ENCODE results near the gene CTNND2. TPM values are rescaled to one million over a fixed set of nuclear protein-coding genes. Genes with fewer than 3 reads are reported as not detected.

CTNND2 gene
- total and polyA plus RNA-seq, 4 donors: 0.30 to 2.2 (median 0.71) TPM

DNA sequence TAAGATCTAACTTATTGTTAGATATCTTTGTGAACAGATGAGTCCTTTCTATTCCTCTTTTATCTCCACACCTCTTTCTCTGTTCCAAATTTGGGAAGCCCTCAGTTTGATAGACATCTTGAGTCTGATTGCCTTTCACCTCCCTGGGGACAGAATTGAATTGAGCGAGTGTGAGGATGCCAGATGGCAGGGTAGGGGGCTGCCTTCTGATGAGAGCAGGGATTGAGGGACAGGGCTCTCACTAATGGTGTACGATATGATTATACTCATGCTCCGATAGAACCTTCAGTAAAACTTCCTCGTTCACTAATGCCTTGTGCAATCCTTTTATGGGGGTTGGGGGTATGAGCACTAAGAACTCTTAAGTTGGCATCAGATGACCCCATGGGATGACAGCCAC is 971.1 kb downstream of the CTNND2 start:
- H3K4me3 ChIP-seq: no peak overlapping the region
- TF ChIP-seq, protein P1, sequence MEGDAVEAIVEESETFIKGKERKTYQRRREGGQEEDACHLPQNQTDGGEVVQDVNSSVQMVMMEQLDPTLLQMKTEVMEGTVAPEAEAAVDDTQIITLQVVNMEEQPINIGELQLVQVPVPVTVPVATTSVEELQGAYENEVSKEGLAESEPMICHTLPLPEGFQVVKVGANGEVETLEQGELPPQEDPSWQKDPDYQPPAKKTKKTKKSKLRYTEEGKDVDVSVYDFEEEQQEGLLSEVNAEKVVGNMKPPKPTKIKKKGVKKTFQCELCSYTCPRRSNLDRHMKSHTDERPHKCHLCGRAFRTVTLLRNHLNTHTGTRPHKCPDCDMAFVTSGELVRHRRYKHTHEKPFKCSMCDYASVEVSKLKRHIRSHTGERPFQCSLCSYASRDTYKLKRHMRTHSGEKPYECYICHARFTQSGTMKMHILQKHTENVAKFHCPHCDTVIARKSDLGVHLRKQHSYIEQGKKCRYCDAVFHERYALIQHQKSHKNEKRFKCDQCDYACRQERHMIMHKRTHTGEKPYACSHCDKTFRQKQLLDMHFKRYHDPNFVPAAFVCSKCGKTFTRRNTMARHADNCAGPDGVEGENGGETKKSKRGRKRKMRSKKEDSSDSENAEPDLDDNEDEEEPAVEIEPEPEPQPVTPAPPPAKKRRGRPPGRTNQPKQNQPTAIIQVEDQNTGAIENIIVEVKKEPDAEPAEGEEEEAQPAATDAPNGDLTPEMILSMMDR (IDR thresholded peaks at IDR 0.05; ENCODE audit: control extremely low read depth, extremely low read depth): no peak
- no peaks in the 10 kb centered on the region for H3K27me3 ChIP-seq (ENCODE audit: control insufficient read depth in 3 of 3, insufficient read depth in 3 of 3, low read length in 2 of 3)

DNA sequence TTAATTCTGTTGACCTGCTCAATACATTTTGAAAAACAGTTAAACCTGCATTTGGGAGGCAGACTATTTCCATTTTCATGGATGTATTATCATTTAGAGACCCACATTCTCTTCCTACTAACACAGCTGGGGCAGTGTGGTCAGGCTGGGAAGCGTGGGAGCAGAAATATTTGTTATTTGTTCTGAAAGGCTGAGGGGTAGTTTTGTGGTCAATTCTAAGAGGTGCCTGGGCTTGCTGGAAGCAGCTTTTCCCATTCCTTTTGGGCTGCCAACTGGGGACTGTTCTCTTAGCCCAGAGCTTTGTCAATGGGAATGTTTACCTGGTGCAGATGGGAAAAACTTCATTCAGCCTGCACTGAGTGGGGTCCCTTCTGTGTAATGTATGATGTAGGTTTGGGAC is 971.8 kb downstream of the CTNND2 start:
- no peak for ATAC-seq (ENCODE audit: insufficient read depth, low FRiP score)
- H3K36me3 ChIP-seq (ENCODE audit: control insufficient read depth in 4 of 4, insufficient read depth in 4 of 4, low read length in 4 of 4): no peaks in the 10 kb centered on the region
- H3K4me1 ChIP-seq (ENCODE audit: control insufficient read depth in 5 of 5, insufficient read depth in 5 of 5, low read length in 5 of 5): no peaks in the 10 kb centered on the region
- H3K4me3 ChIP-seq: no peak overlapping the region
- TF ChIP-seq, protein P1 (IDR thresholded peaks at IDR 0.05; ENCODE audit: control extremely low read depth, extremely low read depth): no peak
- no peak overlapping the region for H3K9ac ChIP-seq (ENCODE audit: insufficient read depth in 1 of 2, low read length in 2 of 2)
- no peaks in the 10 kb centered on the region for H3K9me3 ChIP-seq (ENCODE audit: control insufficient read depth in 4 of 4, insufficient read depth in 3 of 4, low read length in 3 of 4)
- no peak overlapping the region for H3K27ac ChIP-seq (ENCODE audit: low read depth in 1 of 2, low read length in 1 of 2)
- WGBS, 2 donors: 79% methylated on average over 1 of the region's 1 CpG
- no peaks in the 10 kb centered on the region for H3K27me3 ChIP-seq (ENCODE audit: control insufficient read depth in 3 of 3, insufficient read depth in 3 of 3, low read length in 2 of 3)
- no peak for DNase-seq

More for the DNA sequence above, 971.1 kb downstream of the CTNND2 start:
- DNase-seq (no peak), ATAC-seq (ENCODE audit: insufficient read depth, low FRiP score) (no peak)
- no peak overlapping the region for H3K27ac ChIP-seq (ENCODE audit: low read depth in 1 of 2, low read length in 1 of 2)
- 66 to 85% methylated on average over 4 of the region's 4 CpGs for WGBS, 2 donors
- no peaks in the 10 kb centered on the region for H3K36me3 ChIP-seq (ENCODE audit: control insufficient read depth in 4 of 4, insufficient read depth in 4 of 4, low read length in 4 of 4)
- H3K9me3 ChIP-seq (ENCODE audit: control insufficient read depth in 4 of 4, insufficient read depth in 3 of 4, low read length in 3 of 4): no peaks in the 10 kb centered on the region
- no peak overlapping the region for H3K9ac ChIP-seq (ENCODE audit: insufficient read depth in 1 of 2, low read length in 2 of 2)
- H3K4me1 ChIP-seq (ENCODE audit: control insufficient read depth in 5 of 5, insufficient read depth in 5 of 5, low read length in 5 of 5): no peaks in the 10 kb centered on the region

DNA sequence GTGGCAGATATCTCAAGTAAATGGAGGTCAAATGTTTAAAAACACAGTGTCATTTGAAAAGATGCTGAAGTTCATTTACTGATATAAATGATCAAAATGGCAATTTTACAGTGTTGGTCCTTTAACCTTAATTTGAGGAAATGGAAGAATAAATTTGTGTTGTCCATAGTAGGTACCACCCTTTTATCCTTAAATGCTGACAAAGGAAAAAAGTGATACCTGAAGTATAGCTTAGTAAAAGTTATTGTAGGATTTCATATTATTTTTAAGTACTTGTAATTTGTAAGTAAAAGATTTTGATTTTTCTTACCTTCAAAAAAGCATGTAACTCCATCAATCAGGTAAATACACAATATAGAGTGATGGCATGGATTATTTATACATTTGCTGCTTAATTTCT is 976.6 kb downstream of the CTNND2 start:
- no peak for DNase-seq
- TF ChIP-seq, protein P1 (IDR thresholded peaks at IDR 0.05; ENCODE audit: control extremely low read depth, extremely low read depth): no peak
- Histone ChIP-seq H3K4me1 (ENCODE audit: control insufficient read depth in 5 of 5, insufficient read depth in 5 of 5, low read length in 5 of 5) (no peaks in the 10 kb centered on the region), H3K4me3 (no peak overlapping the region), H3K27me3 (ENCODE audit: control insufficient read depth in 3 of 3, insufficient read depth in 3 of 3, low read length in 2 of 3) (no peaks in the 10 kb centered on the region), H3K36me3 (ENCODE audit: control insufficient read depth in 4 of 4, insufficient read depth in 4 of 4, low read length in 4 of 4) (no peaks in the 10 kb centered on the region), H3K27ac (ENCODE audit: low read depth in 1 of 2, low read length in 1 of 2) (no peak overlapping the region), H3K9me3 (ENCODE audit: control insufficient read depth in 4 of 4, insufficient read depth in 3 of 4, low read length in 3 of 4) (no peaks in the 10 kb centered on the region), H3K9ac (ENCODE audit: insufficient read depth in 1 of 2, low read length in 2 of 2) (no peak overlapping the region)
- no peak for ATAC-seq (ENCODE audit: insufficient read depth, low FRiP score)

DNA sequence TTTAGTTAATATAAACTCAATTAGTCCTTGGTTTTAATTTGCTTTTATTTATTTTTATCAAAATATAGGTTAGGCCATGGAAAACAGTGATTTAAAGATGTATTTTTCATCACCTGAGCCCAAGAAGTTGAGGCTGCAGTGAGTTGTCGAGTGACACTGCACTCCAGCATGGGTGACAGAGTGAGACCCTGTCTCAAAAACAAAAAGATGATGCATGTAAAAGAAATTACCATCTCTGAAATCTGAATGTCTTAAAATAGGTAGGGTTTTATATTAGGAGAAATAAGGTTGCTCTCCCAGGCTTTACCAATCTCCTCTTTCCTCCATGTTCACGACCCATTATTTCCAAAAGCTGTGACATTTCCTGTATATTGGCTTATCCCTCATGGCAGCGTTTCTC is 980.9 kb downstream of the CTNND2 start:
- H3K4me3 ChIP-seq: no peak overlapping the region
- no peaks in the 10 kb centered on the region for H3K27me3 ChIP-seq (ENCODE audit: control insufficient read depth in 3 of 3, insufficient read depth in 3 of 3, low read length in 2 of 3)
- DNase-seq: no peak
- no peak overlapping the region for H3K9ac ChIP-seq (ENCODE audit: insufficient read depth in 1 of 2, low read length in 2 of 2)
- TF ChIP-seq, protein P1 (IDR thresholded peaks at IDR 0.05; ENCODE audit: control extremely low read depth, extremely low read depth): no peak
- H3K36me3 ChIP-seq (ENCODE audit: control insufficient read depth in 4 of 4, insufficient read depth in 4 of 4, low read length in 4 of 4): no peaks in the 10 kb centered on the region
- no peaks in the 10 kb centered on the region for H3K9me3 ChIP-seq (ENCODE audit: control insufficient read depth in 4 of 4, insufficient read depth in 3 of 4, low read length in 3 of 4)
- no peaks in the 10 kb centered on the region for H3K4me1 ChIP-seq (ENCODE audit: control insufficient read depth in 5 of 5, insufficient read depth in 5 of 5, low read length in 5 of 5)
- WGBS, 2 donors: 54 to 68% methylated on average over 3 of the region's 3 CpGs
- ATAC-seq (ENCODE audit: insufficient read depth, low FRiP score): no peak
- H3K27ac ChIP-seq (ENCODE audit: low read depth in 1 of 2, low read length in 1 of 2): no peak overlapping the region
